Measurements from ENCODE around the gene SLC29A2.
"Not testable (repeated sequence)": the region's sequence is repeated elsewhere in the genome, so short reads cannot be mapped to it uniquely, and the experiment has no call there.

The SLC29A2 gene

DNA sequence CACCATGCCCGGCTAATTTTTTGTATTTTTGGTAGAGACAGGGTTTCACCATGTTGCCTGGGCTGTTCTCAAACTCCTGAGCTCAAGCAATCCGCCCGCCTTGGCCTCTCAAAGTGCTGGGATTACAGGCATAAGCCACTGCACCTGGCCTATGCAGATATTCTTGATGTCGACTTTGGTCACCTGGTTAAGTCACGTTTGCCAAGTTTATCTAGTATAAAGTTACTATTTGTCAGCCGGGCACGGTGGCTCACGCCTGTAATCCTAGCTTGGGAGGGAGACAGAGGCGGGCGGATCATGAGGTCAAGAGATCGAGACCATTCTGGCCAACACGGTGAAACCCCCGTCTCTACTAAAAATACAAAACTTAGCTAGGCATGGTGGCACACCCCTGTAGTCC is 12.8 kb upstream of the SLC29A2 start:
- DNase-seq (ENCODE audit: low read depth in 2 of 2), result not testable (repeated sequence)

- not testable (repeated sequence) for DNase-seq (ENCODE audit: low read depth in 2 of 2)
These were observed 8.7 kb upstream of the SLC29A2 start for GRCh38 chr11:66380264-66380663.

DNA sequence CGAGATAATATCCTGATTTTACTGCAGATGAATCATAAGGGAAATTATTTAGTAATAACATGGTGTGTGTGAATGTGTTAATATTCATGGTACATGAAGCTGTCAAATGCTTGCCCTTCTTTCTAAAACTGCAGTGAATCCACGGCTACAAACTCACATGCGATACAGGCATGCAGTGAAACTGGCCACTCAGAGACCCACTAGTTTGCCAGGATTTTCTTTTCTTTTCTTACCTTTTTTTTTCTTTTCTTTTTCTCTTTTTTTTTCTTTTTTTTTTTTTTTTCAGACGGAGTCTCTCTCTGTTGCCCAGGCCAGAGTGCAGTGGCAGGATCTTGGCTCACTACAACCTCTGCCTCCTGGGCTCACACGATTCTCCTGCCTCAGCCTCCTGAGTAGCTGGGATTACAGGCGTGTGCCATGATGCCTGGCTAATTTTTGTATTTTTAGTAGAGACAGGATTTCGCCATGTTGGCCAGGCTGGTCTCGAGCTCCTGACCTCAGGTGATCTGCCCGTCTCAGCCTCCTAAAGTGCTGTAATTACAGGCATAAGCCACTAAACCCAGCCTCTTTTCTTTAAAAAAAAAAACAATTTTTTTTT is 2.2 kb upstream of the SLC29A2 start:
- DNase-seq (ENCODE audit: low read depth in 2 of 2), result not testable (repeated sequence)

- DNase-seq (ENCODE audit: low read depth in 2 of 2), result no peak
These were observed 1.7 kb upstream of the SLC29A2 start for GRCh38 chr11:66373265-66373664.

DNA sequence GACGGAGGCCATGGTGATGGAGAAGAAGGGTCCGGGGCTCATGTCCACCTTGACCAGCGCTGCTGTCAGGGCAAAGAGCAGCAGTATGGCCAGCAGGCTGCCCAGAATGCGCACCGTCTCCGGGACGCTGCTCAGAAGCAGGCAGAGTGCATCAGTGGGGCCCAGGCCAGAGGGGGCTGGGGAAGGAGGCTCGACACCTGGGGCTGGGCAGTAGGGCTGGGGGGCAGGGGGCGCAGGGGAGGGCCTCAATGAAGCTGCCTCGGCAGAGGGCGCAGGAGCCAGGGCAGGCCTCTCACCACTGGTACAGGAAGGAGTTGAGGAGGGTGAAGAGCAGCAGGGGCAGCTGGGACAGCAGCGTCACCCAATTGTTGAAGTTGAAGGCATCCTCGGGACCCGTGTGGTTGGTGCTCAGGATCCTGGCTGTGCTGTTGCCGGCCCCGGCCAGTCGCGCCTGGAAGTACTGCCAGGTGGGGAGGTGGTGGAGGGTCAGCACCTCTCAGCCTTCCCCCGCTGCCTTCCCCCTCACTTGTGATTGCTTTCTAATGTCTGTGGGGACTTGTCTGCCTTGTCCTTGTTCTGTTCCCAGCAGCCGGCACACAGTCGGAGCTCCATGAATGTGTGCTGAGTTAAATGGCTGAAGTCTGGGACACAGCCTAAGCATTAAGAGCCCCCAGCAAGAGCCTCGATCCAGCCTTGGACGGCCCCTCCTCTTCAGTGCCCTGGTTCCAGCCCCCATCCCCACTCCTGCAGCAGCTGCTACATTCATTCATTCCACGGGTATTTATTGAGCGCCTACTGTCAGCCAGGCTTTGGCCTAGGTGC is 2.3 kb downstream of the SLC29A2 start:
- DNase-seq (ENCODE audit: low read depth in 2 of 2), result no peak

DNA sequence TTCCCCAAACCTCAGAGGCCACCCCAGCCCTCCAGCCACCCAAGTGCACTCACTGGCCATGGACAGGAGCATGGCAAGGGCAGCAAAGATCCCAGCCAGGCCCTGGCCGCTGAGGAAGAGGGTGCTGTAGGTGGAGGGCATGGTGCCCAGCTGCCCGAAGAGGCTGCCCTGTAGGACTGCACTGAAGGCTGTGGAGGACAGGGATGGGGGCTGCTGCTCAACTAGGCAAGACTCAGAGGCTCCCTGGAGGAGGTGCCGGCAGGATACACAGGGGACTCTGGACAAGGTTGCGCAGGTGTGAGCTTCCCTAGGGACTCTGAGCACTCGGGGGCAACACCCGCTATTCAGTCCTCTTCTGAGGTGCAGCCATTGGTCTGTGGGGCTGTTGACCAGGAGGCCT is 3.1 kb downstream of the SLC29A2 start:
- DNase-seq (ENCODE audit: low read depth in 2 of 2), result no peak

- no peak for DNase-seq (ENCODE audit: low read depth in 2 of 2)
These were observed 3.8 kb downstream of the SLC29A2 start for GRCh38 chr11:66367561-66368312.

DNA sequence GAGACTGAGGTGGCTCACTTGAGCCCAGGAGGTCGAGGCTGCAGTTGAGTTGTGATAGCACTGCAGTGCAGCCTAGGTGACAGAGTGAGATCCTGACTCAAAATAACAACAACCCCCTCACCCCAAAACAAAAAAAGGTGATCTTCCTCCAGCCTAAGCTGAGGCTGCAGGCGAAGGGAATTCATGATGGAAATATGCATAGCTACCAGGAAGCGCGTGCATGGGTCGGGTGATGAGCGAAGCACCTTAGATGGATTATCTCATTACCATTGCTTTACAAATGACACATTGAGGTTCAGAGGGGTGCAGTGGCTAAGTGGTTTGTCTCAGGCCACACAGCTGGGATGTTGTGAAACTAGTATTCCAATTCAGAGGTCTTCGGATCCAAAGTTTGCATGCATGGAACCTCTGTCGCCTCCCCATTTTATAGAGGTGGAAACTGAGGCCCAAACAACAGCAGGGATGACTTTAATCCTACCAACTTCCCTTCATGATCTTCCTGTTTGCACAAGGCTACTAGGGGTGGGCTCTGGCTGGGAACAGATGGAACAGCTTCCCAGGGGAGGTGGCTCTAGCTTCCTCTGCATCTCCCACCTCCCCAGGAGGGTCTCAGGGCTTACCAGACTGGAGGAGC is 4.6 kb downstream of the SLC29A2 start:
- DNase-seq (ENCODE audit: low read depth in 2 of 2), result no peak

GRCh38 chr11:66365711-66366619 is 5.6 kb downstream of the SLC29A2 start:
- no peak for DNase-seq (ENCODE audit: low read depth in 2 of 2)

DNA sequence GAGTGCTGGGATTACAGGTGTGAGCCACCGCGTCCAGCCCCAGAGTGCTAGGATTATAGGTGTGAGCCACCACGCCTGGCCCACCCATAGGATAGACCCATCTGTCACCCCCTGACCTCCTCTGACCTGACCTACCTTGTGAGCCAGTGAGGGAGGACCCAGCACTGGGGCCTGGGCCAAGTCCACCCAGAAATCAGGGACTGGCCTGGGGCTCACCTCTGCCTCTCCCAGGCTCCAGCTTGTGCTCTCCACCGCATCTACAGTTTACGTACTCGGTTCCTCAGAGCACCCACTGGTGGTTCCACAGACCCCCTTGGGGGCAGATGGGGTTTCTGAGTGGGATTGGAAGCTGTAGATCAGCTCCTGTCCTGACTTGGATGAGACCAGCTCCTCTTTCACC is 6.4 kb downstream of the SLC29A2 start:
- DNase-seq (ENCODE audit: low read depth in 2 of 2), result no peak

DNA sequence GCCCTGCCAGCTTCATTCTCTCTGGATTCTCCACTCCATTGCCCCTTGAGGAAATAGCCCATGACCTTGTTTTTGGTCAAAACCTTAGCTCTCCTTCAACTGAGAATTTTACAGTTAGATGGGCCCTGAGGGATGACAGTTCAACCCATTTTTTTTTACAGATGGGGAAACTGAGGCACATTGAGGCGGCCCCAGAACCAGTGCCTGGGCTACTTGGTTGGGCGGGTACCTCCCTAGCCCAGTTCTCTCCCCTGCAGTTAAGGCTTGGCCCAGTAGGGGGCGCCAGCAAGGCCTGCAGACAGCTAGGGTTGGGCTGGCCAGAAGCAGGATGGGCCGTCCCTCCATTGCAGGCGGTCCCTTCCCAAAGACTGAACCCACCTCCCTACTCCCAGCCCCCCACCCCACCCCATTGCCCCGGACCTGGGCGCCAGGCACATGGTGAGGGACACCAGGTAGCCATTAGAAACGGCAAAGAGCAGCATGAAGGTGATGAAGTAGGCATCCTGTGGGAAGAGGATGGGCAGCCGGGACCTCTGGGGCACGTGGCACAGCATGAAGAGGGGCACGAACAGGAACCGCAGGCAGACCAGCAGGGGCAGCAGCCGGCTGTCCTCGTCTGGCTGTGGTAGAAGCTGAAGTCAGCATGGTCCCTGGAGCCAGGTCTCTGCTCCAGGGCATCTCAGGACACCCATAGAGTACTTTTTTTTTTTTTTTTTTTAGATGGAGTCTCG is 7.6 kb downstream of the SLC29A2 start:
- DNase-seq (ENCODE audit: low read depth in 2 of 2), result peak; percentile 54 to 63

DNA sequence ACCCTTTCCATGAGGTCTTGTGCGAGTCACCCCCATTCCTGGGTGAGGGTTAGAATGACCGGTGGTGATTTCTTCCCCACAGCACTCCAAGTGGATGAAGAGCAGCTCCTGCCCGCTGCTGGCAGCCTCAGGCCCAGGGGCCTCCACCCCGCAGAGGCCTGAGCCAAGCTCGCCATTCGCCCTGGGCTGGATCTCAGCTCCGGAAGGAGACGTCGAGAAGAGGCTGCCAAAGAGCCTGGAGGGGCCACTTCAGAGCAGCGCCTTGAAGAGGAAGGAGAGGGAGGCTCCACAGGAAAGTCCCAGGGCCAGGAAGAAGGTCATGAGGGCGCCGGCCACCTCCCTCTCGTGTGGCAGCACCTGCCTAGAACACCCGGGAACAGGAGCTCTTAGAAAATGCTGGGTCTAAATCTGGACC is 8.4 kb downstream of the SLC29A2 start:
- DNase-seq (ENCODE audit: low read depth in 2 of 2), result no peak

DNA sequence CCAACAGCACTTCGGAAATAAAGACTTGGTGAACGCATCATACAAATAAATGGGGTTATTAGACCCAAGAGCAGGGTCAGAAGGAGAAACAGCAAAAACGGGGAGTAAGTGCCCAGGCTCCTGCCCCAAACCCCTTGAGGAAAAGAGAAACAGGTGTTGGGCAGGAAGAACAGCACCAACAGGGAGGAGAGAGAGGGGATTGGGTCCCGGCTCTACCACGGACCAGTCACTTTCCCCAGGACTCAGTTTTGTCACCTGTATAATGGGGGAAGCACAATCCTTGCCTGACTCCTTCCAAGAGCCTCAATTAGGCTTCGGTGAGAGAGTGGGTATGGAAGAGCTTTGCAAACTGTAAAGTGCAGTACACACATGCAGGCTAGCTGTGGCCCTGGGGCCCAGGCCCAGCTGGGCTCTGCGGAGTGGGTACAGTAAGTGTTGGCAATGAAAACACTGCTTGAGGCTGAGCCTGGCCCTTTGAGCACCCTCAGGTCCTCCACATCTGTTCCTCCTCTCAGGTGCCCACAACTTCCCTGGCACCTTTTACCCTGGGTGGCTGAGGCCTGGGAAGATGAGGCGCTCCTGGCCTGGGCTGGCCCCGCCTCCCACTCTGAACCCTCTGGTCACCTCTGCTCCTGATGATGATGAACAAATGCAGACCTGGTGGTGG is 8.9 kb downstream of the SLC29A2 start:
- no peak for DNase-seq (ENCODE audit: low read depth in 2 of 2)

- no peak for DNase-seq (ENCODE audit: low read depth in 2 of 2)
These were observed 10.0 kb downstream of the SLC29A2 start for GRCh38 chr11:66361502-66361941.

DNA sequence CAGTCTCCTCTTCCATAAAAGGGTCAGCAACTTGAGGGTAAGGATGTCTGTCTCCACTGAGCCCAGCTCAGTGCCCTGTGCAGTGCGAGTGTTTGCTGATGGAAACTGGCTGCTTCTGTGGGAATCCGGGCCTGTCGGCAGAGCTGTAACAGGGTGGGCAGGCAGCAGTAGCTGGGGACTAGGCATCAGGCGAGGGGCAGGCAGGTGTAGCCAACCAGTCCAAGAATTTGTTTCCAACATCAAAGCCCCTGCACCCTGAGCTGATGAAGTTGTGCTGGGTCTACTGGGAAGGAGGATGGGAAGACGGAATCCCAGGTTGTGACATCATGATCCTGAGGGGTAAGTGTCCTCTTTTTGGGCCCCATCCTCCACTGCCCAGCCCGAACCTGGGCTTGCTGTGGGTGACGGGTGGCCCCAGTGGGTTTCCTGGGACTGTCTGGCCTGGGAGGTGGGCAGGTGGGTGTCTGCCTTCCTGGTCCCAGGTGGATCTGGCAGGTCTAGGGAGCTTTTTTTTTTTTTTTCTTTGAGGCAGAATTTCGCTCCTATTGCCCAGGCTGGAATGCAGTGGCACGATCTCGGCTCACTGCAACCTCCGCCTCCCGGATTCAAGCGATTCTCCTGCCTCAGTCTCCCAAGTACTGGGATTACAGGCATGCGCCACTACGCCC is 11.0 kb downstream of the SLC29A2 start:
- no peak for DNase-seq (ENCODE audit: low read depth in 2 of 2)

- DNase-seq (ENCODE audit: low read depth in 2 of 2), result no peak
These were observed 11.9 kb downstream of the SLC29A2 start for GRCh38 chr11:66359662-66360087.

DNA sequence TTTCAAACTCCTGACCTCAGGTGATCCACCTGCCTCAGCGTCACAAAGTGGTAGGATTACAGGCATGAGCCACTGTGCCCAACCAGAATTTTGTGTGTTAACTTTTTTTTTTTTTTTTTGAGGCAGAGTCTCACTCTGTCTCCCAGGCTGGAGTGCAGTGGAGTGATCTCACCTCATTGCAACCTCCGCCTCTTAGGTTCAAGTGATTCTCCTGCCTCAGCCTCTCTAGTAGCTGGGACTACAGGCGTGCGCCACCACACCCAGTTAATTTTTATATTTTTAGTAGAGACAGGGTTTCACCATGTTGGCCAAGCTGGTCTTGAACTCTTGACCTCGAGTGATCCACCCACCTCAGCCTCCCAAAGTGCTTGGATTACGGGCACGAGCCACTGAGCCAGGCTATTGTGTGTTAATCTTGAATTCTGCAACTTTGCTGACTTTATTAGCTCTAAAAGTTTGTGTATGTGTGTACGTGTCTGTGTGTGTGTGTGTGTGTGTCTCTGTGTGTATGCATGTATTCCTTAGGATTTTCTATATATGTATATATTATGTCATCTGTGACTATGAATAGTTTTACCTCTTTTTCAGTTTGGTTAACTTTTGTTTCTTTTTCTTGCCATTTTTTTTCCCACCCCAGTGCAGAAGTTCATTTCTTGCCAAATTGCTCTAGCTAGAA is 20.9 kb downstream of the SLC29A2 start:
- not testable (repeated sequence) for DNase-seq (ENCODE audit: low read depth in 2 of 2)

DNA sequence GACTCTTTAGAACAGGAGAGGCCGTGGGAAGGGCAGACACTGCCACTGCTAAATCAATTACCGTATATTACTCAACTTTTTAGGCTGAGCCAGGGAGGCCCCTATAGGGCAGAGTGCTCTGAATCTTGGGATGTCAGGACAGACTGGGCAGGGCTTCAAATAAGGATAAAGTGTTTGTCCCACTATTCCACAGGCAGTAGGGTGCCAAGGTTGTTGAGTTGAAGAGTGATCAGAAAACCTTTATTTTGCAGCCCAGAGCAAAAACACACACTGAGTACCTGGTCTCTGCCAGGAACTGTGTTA is 22.5 kb downstream of the SLC29A2 start:
- DNase-seq (ENCODE audit: low read depth in 2 of 2), result no peak

Measured in stimulated activated CD8-positive, alpha-beta memory T cell treated with anti-CD3 and anti-CD28 coated beads, Interleukin-15, amount 100 ng/mL, for 48 hours (primary cell).